HepG2 (cell line): Measurements from ENCODE around the gene DIP2C. TPM values are rescaled to one million over a fixed set of nuclear protein-coding genes. Genes with fewer than 3 reads are reported as not detected.

Experiments used
- ATAC-seq: fragments of 200-7000 bp; cut with Tn5 transposase; 3 replicates; pipeline ENCODE4 v1.9.1; 2020; ENCODE audit warnings: mild to moderate bottlenecking, moderate library complexity
- BruUV-seq: library from RNA; stranded (reverse); fragments of 400-500 nt; replicated peaks from 2 replicates; lab custom pipeline; 2021; lab: Mats Ljungman, UMichigan
- CTCF ChIA-PET: fragments of 300-600 bp; formaldehyde crosslinking; extraction: SDS; loops from one replicate; lab custom pipeline; 2021; ENCODE audit warnings: low total read pairs, inconsistent platforms, low intra/inter-chr PET ratio; lab: Yijun Ruan, JAX
- POLR2A ChIA-PET: fragments of 350-600 bp; sonication (Branson Sonifier 250); formaldehyde crosslinking; loops from one replicate; lab custom pipeline; 2020; ENCODE audit warnings: antibody characterized with exemption, inconsistent platforms; lab: Yijun Ruan, JAX
- DNase-seq: peaks from one replicate; pipeline ENCODE4 v3.0.0-alpha.2; 2015; ENCODE audit warnings: low spot score
- FAIRE-seq: peaks from 3 replicates; lab custom pipeline; 2011; peaks lifted over from hg19 to GRCh38; lab: Jason Lieb, UNC
- H2AFZ ChIP-seq: one replicate; pipeline ENCODE4 v1.6.1; 2011; ENCODE audit warnings: low read length, inconsistent platforms
- H3K27ac ChIP-seq: fragments of 300-600 bp; 3 replicates; pipeline ENCODE4 v1.8.0; 2011; ENCODE audit warnings: mixed run types, mild to moderate bottlenecking, mixed read lengths, low read length, inconsistent platforms; ENCODE audit not compliant: insufficient read depth; ENCODE audit errors: extremely low read length
- H3K27me3 ChIP-seq, 2 experiments: fragments of 200-600 bp in 1 of 2; 2 replicates in 1 of 2; 3 replicates in 1 of 2; pipeline versions ENCODE4 v1.6.0 to v1.8.0; 2011; ENCODE audit warnings: low read length in 2 of 2, mild to moderate bottlenecking in 2 of 2, moderate library complexity in 2 of 2, inconsistent platforms in 1 of 2; ENCODE audit not compliant: insufficient read depth in 2 of 2, control insufficient read depth in 1 of 2
- H3K36me3 ChIP-seq, 2 experiments: fragments of 200-600 bp in 1 of 2; replicated peaks in 1 of 2; 2 replicates in 1 of 2; 3 replicates in 1 of 2; pipeline versions ENCODE4 v1.5.1 to v1.8.0; 2011; ENCODE audit warnings: low read length in 2 of 2, inconsistent platforms in 1 of 2; ENCODE audit not compliant: insufficient read depth in 2 of 2, control insufficient read depth in 1 of 2
- H3K4me1 ChIP-seq: 2 replicates; pipeline ENCODE4 v1.5.1; 2012; ENCODE audit warnings: low read length, inconsistent platforms; ENCODE audit not compliant: insufficient read depth
- H3K4me2 ChIP-seq: 2 replicates; pipeline ENCODE4 v1.6.0; 2011; ENCODE audit warnings: low read depth, low read length, inconsistent platforms
- H3K4me3 ChIP-seq, 3 experiments: fragments of 200-600 bp in 1 of 3; sonication (generic), shearing (Covaris generic) in 1 of 3; replicated peaks in 1 of 3; 2 replicates each; pipeline ENCODE4 v1.5.1; 2011 to 2016; ENCODE audit warnings: low read length in 3 of 3, inconsistent platforms in 2 of 3, low read depth in 2 of 3, mild to moderate bottlenecking in 2 of 3, control low read depth in 1 of 3, mixed read lengths in 1 of 3; ENCODE audit not compliant: insufficient read depth in 1 of 3
- H3K79me2 ChIP-seq: one replicate; pipeline ENCODE4 v1.6.1; 2011; ENCODE audit warnings: low read length, inconsistent platforms; ENCODE audit not compliant: insufficient read depth
- H3K9ac ChIP-seq: 2 replicates; pipeline ENCODE4 v1.6.0; 2011; ENCODE audit warnings: mild to moderate bottlenecking, low read depth, low read length, inconsistent platforms; ENCODE audit not compliant: insufficient read depth
- H3K9me3 ChIP-seq: 2 replicates; pipeline ENCODE4 v1.5.1; 2012; ENCODE audit warnings: mild to moderate bottlenecking, low read length
- H4K20me1 ChIP-seq: 2 replicates; pipeline ENCODE4 v1.6.0; 2011; ENCODE audit warnings: inconsistent platforms, mild to moderate bottlenecking, low read length, moderate library complexity; ENCODE audit not compliant: insufficient read depth
- CAMTA2 ChIP-seq: sonication (generic); formaldehyde crosslinking; IDR thresholded peaks from 2 replicates; pipeline ENCODE4 v1.4.0; 2020; ENCODE audit warnings: mild to moderate bottlenecking, missing genetic modification reagents, borderline replicate concordance
- CCDC6 ChIP-seq: sonication (generic); formaldehyde crosslinking; IDR thresholded peaks from 2 replicates; pipeline ENCODE4 v1.8.1; 2022; ENCODE audit warnings: mild to moderate bottlenecking, missing genetic modification reagents, moderate library complexity
- FOXO4 ChIP-seq: sonication (generic); formaldehyde crosslinking; conservative IDR thresholded peaks from 2 replicates; pipeline ENCODE4 v1.8.1; 2023; ENCODE audit warnings: missing genetic modification reagents
- FOXP4 ChIP-seq: sonication (generic); formaldehyde crosslinking; IDR thresholded peaks from 2 replicates; pipeline ENCODE4 v1.4.0; 2020; ENCODE audit warnings: missing genetic modification reagents
- IRF9 ChIP-seq: sonication (generic); formaldehyde crosslinking; IDR thresholded peaks from 2 replicates; pipeline ENCODE4 v1.8.0; 2022; ENCODE audit warnings: missing genetic modification reagents, mild to moderate bottlenecking, borderline replicate concordance
- PCBP2 ChIP-seq: fragments of 200-400 bp; formaldehyde crosslinking; optimal IDR thresholded peaks from 2 replicates; pipeline ENCODE3; 2018; ENCODE audit warnings: low read length, low read depth; ENCODE audit not compliant: poor library complexity, severe bottlenecking
- PHF21A ChIP-seq: sonication (generic); formaldehyde crosslinking; IDR thresholded peaks from 2 replicates; pipeline ENCODE4 v1.5.0; 2020; ENCODE audit warnings: mild to moderate bottlenecking, missing genetic modification reagents
- SOX6 ChIP-seq, 2 experiments: fragments of 450-650 bp in 1 of 2; sonication (generic) in 1 of 2; formaldehyde crosslinking in 1 of 2; IDR thresholded peaks; 2 replicates each; pipeline versions ENCODE4 v1.4.0 to v1.6.1; 2017 to 2020; ENCODE audit warnings: antibody characterized with exemption in 1 of 2, mild to moderate bottlenecking in 1 of 2, missing genetic modification reagents in 1 of 2
- SPEN ChIP-seq: sonication (generic); formaldehyde crosslinking; IDR thresholded peaks from 2 replicates; pipeline ENCODE4 v1.5.1; 2020; ENCODE audit warnings: low read depth, mild to moderate bottlenecking, missing genetic modification reagents
- ZBTB1 ChIP-seq: sonication (generic); formaldehyde crosslinking; IDR thresholded peaks from 2 replicates; pipeline ENCODE4 v1.4.0; 2020; ENCODE audit warnings: missing genetic modification reagents, borderline replicate concordance
- ZMYM3 ChIP-seq: sonication (generic); formaldehyde crosslinking; IDR thresholded peaks from 2 replicates; pipeline ENCODE4 v1.5.1; 2020; ENCODE audit warnings: mild to moderate bottlenecking, missing genetic modification reagents
- ZNF264 ChIP-seq: sonication (generic); formaldehyde crosslinking; IDR thresholded peaks from 2 replicates; pipeline ENCODE4 v1.4.0; 2020; ENCODE audit warnings: missing genetic modification reagents
- ZNF598 ChIP-seq: sonication (generic); formaldehyde crosslinking; IDR thresholded peaks from 2 replicates; pipeline ENCODE4 v1.5.1; 2020; ENCODE audit warnings: mild to moderate bottlenecking, missing genetic modification reagents, borderline replicate concordance
- WGBS: methylation state at CpG from one replicate; pipeline ENCODE4 v1.1.6; 2017; ENCODE audit warnings: low lambda C conversion rate; 5-methylcytosine and 5-hydroxymethylcytosine counted together
- in situ Hi-C: cut with HindIII; loops from 2 replicates; pipeline ENCODE4 v1.10.0; 2017; ENCODE audit warnings: low pct_unique_long_range_greater_than_20kb; ENCODE audit not compliant: extremely low pct_ligation_motif_present
- intact Hi-C: fragments of 100-400 bp; cut with micrococcal nuclease; formaldehyde crosslinking; loops from one replicate; pipeline ENCODE4 v1.10.0; 2022; ENCODE audit not compliant: unreplicated experiment
- polyA plus RNA-seq, 8 experiments: library from polyadenylated mRNA; depleted of rRNA in 3 of 8; stranded (reverse) in 7 of 8; unstranded in 1 of 8; fragments of >200 nt; fragmentation: Illumina TruSeq in 4 of 8; extraction: Trizol in 4 of 8; gene quantifications; 2 replicates each; pipeline versions ENCODE4 v1.2.1 to v1.2.3, GENCODE V29; 2011 to 2016; ENCODE audit warnings: low read depth in 4 of 8, missing spikeins in 1 of 8, mixed read lengths in 1 of 8; ENCODE audit not compliant: insufficient read depth in 1 of 8
- total RNA-seq, 5 experiments: library from RNA; depleted of rRNA; stranded (reverse); fragments of >200 nt; fragmentation: Illumina TruSeq; extraction: Trizol; gene quantifications; 2 replicates each; pipeline ENCODE4 v1.2.3, GENCODE V29; 2016; ENCODE audit warnings: low read depth in 1 of 5

DIP2C gene
- total and polyA plus RNA-seq, 2 of the 13 experiments (the other 11 are each of a cell fraction or from before 2014, with no cell fraction given): 2.2 to 2.7 TPM

- no peak overlapping the region for H3K4me3 ChIP-seq
- no TSS peak for BruUV-seq
- ChIA-PET CTCF (no interaction called here), POLR2A (no interaction called here)
- H3K9ac ChIP-seq: no peak overlapping the region
- in situ Hi-C loops: no loop called here
- no peaks in the 10 kb centered on the region for H3K36me3 ChIP-seq
- H3K79me2 ChIP-seq: no peaks in the 10 kb centered on the region
- H3K4me2 ChIP-seq: no peak overlapping the region
- H4K20me1 ChIP-seq: no peaks in the 10 kb centered on the region
- TF ChIP-seq ZBTB1 (CRISPR knock-in tag): no peak
- TF ChIP-seq FOXO4 (CRISPR knock-in tag): no peak
- TF ChIP-seq CAMTA2: no peak
- TF ChIP-seq PCBP2: peak; percentile 15
- DNase-seq (no peak), ATAC-seq (no peak), FAIRE-seq (no peak)
- H3K27ac ChIP-seq: no peak overlapping the region
- H2AFZ ChIP-seq: no peak overlapping the region
- WGBS: 23% methylated on average over 9 of the region's 9 CpGs
- intact Hi-C loops: no loop called here
- peaks cover 0 to 17% of the 10 kb centered on the region in 2 experiments; a peak in 3 of 5 replicates for H3K27me3 ChIP-seq
- H3K4me1 ChIP-seq: no peaks in the 10 kb centered on the region
- no peaks in the 10 kb centered on the region for H3K9me3 ChIP-seq
Measured at GRCh38 chr10:733086-733485, 43.6 kb upstream of the DIP2C start.

GRCh38 chr10:729213-729612, 39.7 kb upstream of the DIP2C start:
- H3K9me3 ChIP-seq: no peaks in the 10 kb centered on the region
- BruUV-seq: no TSS peak
- no peaks in the 10 kb centered on the region for H4K20me1 ChIP-seq
- CTCF ChIA-PET: no interaction called here
- no peak overlapping the region for H3K9ac ChIP-seq
- no peak for FAIRE-seq
- no peak for ATAC-seq
- WGBS: 74% methylated on average over 4 of the region's 8 CpGs
- no peak overlapping the region for H3K27ac ChIP-seq
- peaks cover 3 to 17% of the 10 kb centered on the region in 2 experiments; a peak in 3 of 5 replicates for H3K27me3 ChIP-seq
- no peaks in the 10 kb centered on the region for H3K79me2 ChIP-seq
- DNase-seq: no peak
- H3K4me2 ChIP-seq: no peak overlapping the region
- H3K4me1 ChIP-seq: no peaks in the 10 kb centered on the region
- intact Hi-C loops (no loop called here), in situ Hi-C loops (no loop called here)
- no peak overlapping the region for H2AFZ ChIP-seq
- POLR2A ChIA-PET: no interaction called here
- H3K4me3 ChIP-seq: no peak overlapping the region
- no peaks in the 10 kb centered on the region for H3K36me3 ChIP-seq
- no peak for TF ChIP-seq ZMYM3 (CRISPR knock-in tag)
- no peak for TF ChIP-seq ZNF264 (CRISPR knock-in tag)
- no peak for TF ChIP-seq IRF9
- TF ChIP-seq PHF21A (CRISPR knock-in tag): no peak
- TF ChIP-seq SOX6 (IDR thresholded peaks at IDR 0.05): no peak
- no peak for TF ChIP-seq SOX6 (CRISPR knock-in tag; IDR thresholded peaks at IDR 0.05)
- no peak for TF ChIP-seq CCDC6 (CRISPR knock-in tag)
- no peak for TF ChIP-seq ZNF598 (CRISPR knock-in tag)
- no peak for TF ChIP-seq FOXP4 (CRISPR knock-in tag)
- no peak for TF ChIP-seq SPEN (CRISPR knock-in tag)
